ENCODE measurements around the gene ZMAT5.

Gene ZMAT5

GRCh38 chr22:29726512-29727130 lies 40.2 kb downstream of the ZMAT5 start:
- DNase-seq: no peak

- no peak for DNase-seq
These were observed 40.7 kb downstream of the ZMAT5 start for GRCh38 chr22:29726106-29726505.

- no peak for DNase-seq
These were observed 42.0 kb downstream of the ZMAT5 start for GRCh38 chr22:29724843-29725242.

- DNase-seq: no peak
These were observed 43.0 kb downstream of the ZMAT5 start for GRCh38 chr22:29723766-29724165.

GRCh38 chr22:29722587-29722986 lies 44.2 kb downstream of the ZMAT5 start:
- DNase-seq: no peak

- no peak for DNase-seq
These were observed 44.7 kb downstream of the ZMAT5 start for GRCh38 chr22:29722151-29722550.

GRCh38 chr22:29720811-29721323 lies 45.9 kb downstream of the ZMAT5 start:
- DNase-seq: no peak

GRCh38 chr22:29719899-29720645 lies 46.7 kb downstream of the ZMAT5 start, which contains the start of gene CABP7:
TSS of gene CABP7 (plus strand) at chr22:29720003. CDS start at chr22:29720425, 422 bp downstream.
- no peak for DNase-seq

- DNase-seq: no peak
These were observed 47.6 kb downstream of the ZMAT5 start for GRCh38 chr22:29718949-29719898.

GRCh38 chr22:29717789-29718188 lies 49.0 kb downstream of the ZMAT5 start:
- DNase-seq: no peak

- no peak for DNase-seq
These were observed 49.8 kb downstream of the ZMAT5 start for GRCh38 chr22:29716814-29717545.

GRCh38 chr22:29715705-29716104 lies 51.1 kb downstream of the ZMAT5 start:
- DNase-seq: no peak

- DNase-seq: no peak
These were observed 51.6 kb downstream of the ZMAT5 start for GRCh38 chr22:29715240-29715639.

- DNase-seq: no peak
These were observed 53.6 kb downstream of the ZMAT5 start for GRCh38 chr22:29713156-29713727.

GRCh38 chr22:29712119-29712518 lies 54.7 kb downstream of the ZMAT5 start:
- no peak for DNase-seq

GRCh38 chr22:29710922-29711593 lies 55.7 kb downstream of the ZMAT5 start:
- DNase-seq: no peak

GRCh38 chr22:29710193-29710592 lies 56.6 kb downstream of the ZMAT5 start:
- no peak for DNase-seq

GRCh38 chr22:29707471-29707870 lies 59.3 kb downstream of the ZMAT5 start:
- no peak for DNase-seq

GRCh38 chr22:29707010-29707409 lies 59.8 kb downstream of the ZMAT5 start:
- DNase-seq: no peak

GRCh38 chr22:29706486-29706885 lies 60.3 kb downstream of the ZMAT5 start:
- no peak for DNase-seq

GRCh38 chr22:29705651-29706050 lies 61.2 kb downstream of the ZMAT5 start:
- DNase-seq: no peak
